Endometrial microvascular endothelial cells (primary cell): ENCODE data around the gene BRINP1. TPM values are rescaled to one million over a fixed set of nuclear protein-coding genes. Genes with fewer than 3 reads are reported as not detected.

ENCODE experiments used
- in situ Hi-C: cut with HindIII; loops from 2 replicates; pipeline ENCODE4 v1.10.0; 2017; ENCODE audit warnings: low sequenced_read_pairs, low pct_unique_long_range_greater_than_20kb; ENCODE audit errors: inconsistent ontology term
- total RNA-seq: library from RNA; depleted of rRNA; stranded (reverse); fragments of >200 nt; gene quantifications from one replicate; pipeline ENCODE4 v1.2.3, GENCODE V29; 2015; ENCODE audit errors: inconsistent ontology term

BRINP1 gene
- total RNA-seq, 1 donor from 2014 or later, result not detected

DNA sequence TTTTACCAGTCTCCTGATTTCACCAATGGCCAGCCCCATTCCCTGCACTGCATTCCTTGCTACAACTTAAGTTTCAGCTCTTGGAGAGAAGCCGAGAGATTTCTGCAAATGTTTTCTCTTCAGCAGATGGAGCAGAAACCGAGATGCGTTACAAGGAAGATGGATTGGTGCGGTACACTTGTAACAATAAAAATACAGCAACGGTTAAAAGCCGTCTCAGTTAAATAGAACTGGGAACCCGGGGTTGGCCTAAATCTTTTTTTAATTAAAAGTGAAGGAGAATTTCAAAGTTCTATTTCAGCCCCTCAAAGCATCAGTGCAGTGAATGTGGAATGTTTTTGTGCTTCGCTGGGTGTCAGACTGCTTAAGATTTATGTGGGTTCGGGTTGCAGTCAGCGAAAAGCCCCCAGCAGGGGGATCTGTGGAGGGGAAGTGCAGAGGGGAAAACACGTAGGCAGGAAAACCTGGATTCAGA is 19.8 kb downstream of the BRINP1 start:
- in situ Hi-C loops, result no loop called here

GRCh38 chr9:119343059-119343990 is 25.9 kb downstream of the BRINP1 start:
- in situ Hi-C loops, result no loop called here

DNA sequence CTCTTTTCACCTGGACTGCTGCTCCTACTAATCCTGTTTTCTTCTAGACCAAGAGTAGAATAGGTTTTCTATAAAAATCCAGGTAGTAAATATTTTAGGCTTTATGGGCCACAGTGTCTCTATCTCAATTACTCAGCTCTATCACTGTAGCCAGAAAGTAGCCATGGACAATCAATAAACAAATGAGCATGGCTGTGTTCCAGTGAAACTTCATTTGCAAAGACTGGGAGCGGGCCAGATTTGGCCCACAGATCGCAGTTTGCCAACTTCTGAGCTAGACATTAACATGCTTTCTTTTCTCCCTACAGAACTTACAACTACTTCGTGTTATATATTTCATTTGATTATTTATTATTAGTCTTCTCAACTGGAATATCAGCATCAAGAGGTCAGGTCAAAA is 30.2 kb downstream of the BRINP1 start:
- in situ Hi-C loops, result no loop called here

GRCh38 chr9:119337573-119337972 is 31.7 kb downstream of the BRINP1 start:
- in situ Hi-C loops, result no loop called here

DNA sequence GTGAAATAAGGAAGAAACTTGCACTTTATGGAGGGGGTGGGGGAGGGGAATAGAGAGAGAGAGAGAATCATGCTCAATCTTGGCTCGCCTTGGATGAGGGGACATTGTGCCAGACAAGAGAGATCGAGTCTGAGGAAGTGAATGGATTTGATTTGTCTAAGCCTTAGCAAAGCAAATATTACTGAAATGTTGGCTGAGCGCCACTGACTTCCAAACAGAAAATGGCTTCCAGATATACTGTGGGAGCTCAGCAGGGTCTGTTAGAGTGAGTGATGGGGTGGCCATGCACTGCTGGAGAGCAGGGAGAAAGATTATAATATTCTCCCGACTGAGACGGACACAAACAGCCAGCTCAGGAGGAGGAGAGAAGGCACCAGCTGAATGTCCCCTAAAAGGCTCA is 34.5 kb downstream of the BRINP1 start:
- in situ Hi-C loops, result no loop called here

GRCh38 chr9:119333507-119334229 is 35.6 kb downstream of the BRINP1 start:
- in situ Hi-C loops, result no loop called here

DNA sequence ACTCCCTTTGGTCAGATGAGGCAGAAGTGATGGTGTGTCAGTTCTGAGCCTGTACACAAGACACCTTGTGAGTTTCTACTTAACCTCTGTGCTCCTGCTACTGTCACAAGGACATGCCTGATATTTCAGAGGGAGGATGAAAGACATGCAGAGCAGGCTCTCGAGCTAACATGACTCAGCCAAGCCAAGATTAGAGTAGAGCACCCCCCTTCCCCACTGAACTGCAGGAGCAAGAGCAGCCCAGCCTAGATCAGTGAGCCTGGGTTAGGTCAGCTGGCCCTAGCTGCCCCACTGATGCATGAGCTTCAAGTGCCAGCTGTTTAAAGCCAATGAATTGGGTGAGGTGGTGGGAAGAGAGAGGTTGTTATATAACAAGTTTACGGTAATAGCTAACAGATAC is 36.7 kb downstream of the BRINP1 start:
- in situ Hi-C loops, result no loop called here

GRCh38 chr9:119322184-119322583 is 47.1 kb downstream of the BRINP1 start:
- in situ Hi-C loops, result no loop called here

DNA sequence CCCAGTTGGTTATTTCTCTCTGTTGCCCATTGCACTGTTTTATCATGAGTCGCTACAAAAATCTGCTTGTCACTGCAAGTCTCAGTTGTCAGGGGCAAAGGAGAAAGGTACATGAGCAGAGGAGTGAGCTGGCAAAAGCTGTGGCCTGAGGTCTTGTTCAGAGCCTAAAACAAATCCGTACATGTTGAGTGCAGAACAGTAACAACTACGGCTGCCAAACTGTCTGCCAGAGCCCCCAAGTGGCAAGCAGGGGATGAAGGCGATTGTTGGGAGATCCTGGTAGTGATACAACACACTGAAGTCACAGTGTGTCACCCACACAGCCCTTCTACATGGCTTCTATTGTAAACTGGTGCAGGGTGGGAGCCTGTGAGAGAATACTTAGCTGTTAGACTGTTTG is 50.9 kb downstream of the BRINP1 start:
- in situ Hi-C loops, result no loop called here

- in situ Hi-C loops, result no loop called here
These were observed 55.4 kb downstream of the BRINP1 start for GRCh38 chr9:119313846-119314245.

- in situ Hi-C loops, result no loop called here
These were observed 58.5 kb downstream of the BRINP1 start for GRCh38 chr9:119310741-119311140.

GRCh38 chr9:119307471-119307870 is 61.8 kb downstream of the BRINP1 start:
- in situ Hi-C loops, result no loop called here

DNA sequence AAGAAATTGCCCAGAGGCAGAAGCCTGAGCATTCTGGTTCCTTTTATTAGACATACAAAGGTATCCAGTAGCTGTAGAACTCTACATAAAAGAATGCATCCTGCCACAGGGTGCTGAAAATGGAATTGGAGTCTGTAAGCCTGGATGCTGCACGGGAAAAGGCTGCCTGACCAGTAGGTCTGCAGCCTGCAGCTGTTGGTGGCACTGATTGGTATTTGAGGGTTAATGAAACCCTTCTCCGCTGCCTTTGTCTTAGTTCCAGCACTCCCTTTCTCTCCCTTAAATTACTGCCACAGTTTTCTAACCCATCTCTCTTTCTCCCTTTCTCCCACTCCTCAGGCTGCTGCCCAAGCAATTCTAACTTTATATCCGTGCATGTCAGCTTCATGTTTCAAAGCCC is 64.7 kb downstream of the BRINP1 start:
- in situ Hi-C loops, result no loop called here

DNA sequence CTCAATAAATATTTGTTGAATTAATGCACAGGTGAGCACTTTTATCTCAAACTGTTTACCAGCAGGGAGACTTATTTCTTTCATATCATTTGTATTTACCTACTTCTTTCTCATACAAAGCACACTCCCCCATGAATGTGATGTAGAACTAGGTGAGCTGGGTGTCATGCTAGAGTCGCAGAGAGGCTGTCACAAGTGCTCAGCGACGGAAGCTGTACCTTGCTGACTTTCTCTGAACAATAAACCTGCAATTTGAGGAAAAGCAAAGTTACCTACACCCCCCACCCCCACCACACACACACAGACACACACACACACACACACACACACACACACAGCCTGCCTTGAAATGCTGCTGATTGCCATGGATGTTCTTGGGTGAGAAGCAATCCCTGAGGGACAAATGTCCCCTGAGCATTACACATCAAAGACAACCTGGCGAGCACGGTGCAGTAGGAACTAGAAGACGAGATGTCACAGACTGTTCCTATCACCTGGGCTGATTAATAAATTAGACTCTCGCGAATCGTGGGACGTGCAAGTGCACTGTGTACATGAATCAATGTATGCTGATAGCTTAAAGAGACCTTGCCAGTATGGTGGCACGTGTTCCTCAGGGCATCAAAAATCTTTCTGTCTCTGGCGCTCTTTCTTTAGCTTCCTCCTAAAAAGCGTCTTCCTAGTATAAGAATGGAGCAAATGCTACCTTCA is 66.1 kb downstream of the BRINP1 start:
- in situ Hi-C loops, result no loop called here

GRCh38 chr9:119298076-119298853 is 71.0 kb downstream of the BRINP1 start:
- in situ Hi-C loops, result no loop called here

GRCh38 chr9:119291554-119291953 is 77.7 kb downstream of the BRINP1 start:
- in situ Hi-C loops, result no loop called here

GRCh38 chr9:119289740-119290433 is 79.3 kb downstream of the BRINP1 start:
- in situ Hi-C loops, result no loop called here
